Measurements from ENCODE around the gene DAGLB.

- no peak for TF ChIP-seq POLR2AphosphoS5 (IDR thresholded peaks at IDR 0.05; ENCODE audit: borderline replicate concordance, low read depth, low read length)
- no peak for TF ChIP-seq EZH2 (IDR thresholded peaks at IDR 0.05)
Measured at GRCh38 chr7:6477318-6477660, 29.5 kb upstream of the DAGLB start.

Measured in SK-N-MC (cell line).